Pulmonary artery endothelial cell (primary cell): ENCODE measurements around the gene KCNIP4. TPM values are rescaled to one million over a fixed set of nuclear protein-coding genes. Genes with fewer than 3 reads are reported as not detected.

Experiments used
- DNase-seq: peaks from one replicate; pipeline ENCODE4 v3.0.0-alpha.2; 2011; ENCODE audit warnings: low read depth, low spot score
- total RNA-seq: library from RNA; depleted of rRNA; stranded (reverse); fragments of >200 nt; gene quantifications from 2 replicates; pipeline ENCODE4 v1.2.3, GENCODE V29; 2014

The KCNIP4 gene
- total RNA-seq, 1 donor from 2014 or later: not detected

DNA sequence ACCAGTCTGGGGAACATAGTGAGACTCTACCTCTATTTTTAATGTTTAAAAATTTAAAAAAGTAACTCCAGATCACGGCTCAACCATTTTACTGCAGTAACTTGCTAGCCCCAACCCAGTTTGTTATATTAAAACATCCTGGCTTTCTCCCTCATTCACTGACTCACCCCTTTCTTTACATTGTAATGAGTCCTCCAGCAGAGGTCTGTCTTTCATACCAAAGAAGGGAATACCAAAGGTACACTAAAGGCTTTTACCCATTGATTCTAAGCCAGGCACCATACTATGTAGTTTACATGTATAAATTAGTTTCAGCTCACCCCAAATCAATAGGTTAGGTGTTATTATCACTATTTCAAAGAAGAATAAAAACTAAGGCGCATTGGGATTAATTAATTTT is 961.4 kb downstream of the KCNIP4 start:
- no peak for DNase-seq

DNA sequence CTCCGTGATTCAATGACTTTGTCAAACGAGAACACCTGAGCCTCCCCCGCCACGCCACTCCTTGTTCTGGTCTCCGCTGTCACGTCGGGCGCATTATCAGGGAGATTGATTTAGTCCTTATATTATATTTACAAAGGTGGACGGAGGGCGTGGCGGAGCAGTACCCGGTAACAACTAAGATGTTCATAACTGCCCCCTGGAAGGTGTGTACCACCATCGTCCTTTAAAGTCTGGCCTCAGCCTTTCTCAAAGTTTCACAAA is 964.1 kb downstream of the KCNIP4 start:
- no peak for DNase-seq

DNA sequence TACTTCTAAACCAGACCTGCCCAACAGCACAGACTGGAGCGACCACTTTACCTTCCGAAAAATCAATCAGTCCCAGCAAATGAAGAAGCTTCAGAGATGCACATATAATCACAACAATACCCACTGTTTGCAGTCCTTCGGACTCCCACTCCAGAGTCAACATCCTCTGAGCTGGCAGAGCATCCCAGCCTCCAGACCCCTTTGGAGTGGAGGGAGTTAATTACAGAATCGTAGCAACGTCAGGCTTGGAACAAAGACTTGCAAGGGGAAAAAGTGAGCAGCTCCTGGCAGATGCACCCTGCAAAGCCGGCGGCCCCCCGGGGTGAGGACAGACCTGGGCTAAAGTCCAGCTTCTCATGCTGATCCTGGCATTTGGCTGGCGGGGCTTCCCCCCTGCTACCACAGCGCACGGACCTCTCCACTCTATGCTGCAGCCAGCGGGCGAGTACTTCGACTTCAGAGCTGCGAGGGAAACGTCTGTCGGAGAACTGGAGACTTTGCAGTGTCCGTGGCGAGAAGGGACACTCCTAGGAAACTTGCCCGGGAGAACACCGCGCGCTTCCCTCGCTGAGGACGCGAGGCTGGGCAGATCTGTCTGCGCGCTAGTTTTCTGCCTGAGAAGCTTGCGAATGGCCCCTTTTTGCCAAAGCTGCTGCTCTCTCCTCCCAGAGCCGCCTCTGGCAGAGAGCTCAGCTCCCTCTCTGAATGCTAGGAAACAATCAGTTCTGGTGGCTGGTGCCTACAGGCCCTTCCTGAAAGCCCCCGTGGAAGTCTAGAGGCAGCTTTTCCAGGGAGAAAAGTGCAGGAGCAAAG is 964.6 kb downstream of the KCNIP4 start:
- no peak for DNase-seq

DNA sequence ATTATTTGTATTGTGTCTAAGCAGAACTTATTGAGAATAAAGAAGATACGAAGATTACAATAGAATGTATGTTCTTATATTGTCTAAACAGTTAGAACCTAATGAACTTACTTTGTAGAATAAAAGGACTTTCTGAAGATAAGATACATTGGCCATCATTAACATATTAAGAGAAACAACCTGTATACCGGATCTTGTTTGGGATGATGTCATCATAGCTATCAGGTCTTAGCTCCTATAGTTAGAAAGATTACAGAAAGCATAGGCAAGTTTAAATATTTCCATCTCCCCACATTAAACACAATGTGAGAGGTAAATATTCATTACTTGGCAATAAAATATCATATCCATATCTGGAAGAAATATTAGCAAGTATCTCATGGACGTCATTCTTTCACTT is 966.0 kb downstream of the KCNIP4 start:
- no peak for DNase-seq

DNA sequence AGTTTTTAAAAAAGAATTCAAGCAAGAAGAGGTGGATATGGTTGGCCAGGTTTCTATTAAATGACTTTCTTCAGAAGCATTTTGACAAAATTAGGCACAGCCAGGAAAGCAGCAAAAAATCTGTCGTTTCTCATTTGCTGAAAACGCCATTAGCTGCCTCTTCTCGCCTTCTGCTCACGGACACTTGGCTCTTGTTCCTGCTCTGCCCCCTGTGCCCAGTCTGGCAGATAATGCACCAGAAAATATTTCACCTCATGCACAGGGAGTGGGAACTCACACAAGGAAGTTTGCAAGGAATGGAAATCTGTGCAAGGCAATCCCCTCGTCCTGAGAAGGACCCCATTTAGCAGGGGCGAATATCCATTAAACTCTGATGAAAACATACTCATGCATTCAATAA is 988.3 kb downstream of the KCNIP4 start:
- no peak for DNase-seq

DNA sequence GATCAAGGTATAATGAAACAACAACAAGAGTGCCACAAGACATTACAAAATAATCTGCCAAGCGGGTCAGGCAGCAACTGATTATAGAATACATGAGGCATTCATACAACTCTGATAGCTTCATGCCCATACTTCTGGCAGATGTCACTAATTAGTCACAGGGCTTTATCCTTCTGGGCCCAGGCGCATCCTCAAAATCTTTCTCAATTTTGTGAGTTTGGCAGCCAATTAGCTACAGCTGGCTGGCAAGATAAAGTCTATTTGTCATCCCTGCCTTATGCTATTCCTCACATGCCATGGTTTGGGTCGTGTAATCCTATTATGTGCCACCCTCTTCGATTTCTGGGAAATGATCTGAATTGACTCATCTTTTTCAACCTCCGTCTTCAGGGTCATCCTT is 994.0 kb downstream of the KCNIP4 start:
- no peak for DNase-seq

DNA sequence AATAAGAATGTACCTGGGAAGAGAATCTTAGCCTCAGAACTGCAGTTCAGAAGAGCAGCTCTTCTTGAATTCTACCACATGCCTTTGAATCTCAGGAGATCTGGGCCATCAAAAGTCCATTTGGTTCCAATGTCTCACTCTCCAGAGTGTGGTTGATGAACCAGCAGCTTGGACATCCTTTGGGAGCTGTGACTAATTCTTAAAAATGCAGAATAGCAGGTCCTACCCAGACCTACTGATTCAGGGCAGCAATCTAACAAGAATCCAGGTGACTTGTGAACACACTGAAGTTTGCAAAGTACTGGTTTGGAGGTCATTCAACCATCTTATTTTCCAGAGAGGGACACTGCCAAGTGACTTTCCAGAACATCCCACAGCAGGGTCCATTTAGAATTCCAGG is 1003.6 kb downstream of the KCNIP4 start:
- DNase-seq: no peak

DNA sequence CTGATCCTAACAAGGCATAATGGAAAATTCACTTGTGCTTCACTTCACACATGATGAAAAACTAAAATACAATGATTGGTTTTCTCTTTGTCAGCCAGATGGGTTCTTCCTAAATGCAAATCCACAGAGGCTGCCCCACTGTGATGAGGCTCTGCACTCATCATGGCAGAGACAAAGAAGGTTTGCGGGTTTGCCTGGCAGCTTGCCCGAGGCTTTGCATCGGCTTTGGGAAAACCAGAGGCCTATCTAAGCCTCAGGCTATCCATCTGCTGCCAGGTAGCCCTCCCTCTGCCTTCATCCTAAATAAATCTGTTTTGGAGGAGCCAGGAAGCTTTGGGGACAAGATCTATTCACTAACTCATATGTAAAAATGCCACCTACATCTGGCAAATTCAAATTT is 1004.1 kb downstream of the KCNIP4 start:
- DNase-seq: no peak

DNA sequence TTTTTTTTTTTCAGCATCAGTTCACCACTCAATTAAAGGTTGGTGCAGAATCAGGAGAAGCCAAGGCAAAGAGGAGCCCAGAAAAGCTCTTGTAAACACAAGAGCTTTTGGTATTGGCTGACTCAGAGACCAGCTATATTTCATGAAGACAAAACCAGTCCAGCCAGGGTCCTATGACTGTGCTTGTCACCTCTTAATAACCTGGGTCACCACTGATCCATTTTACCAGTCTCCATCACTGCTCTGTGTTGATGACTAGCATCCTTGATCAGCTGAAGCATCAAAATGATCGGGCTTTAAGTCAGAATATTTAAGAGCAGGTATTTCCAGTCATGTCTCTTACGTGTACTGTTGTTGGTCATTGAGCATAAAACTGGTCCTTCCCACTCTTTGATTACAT is 1010.4 kb downstream of the KCNIP4 start:
- no peak for DNase-seq

DNA sequence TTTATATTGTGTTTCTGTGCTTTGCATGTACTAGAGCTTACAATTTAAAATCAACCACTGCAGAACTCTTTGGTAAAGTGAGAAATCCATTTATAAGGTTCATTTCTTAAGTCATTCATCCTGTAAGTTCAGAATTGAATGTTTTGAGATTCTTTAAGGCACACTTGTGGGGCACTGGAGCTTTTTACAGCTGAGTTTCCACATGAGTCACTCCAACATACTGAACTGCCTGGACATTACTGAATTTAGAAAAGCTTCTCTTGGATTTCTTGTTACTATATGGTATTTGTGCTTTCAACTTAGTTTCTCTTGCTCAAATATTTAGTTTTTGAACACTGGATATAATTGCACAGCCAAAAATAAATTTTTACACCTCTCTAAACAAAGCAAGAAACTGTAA is 1022.0 kb downstream of the KCNIP4 start:
- no peak for DNase-seq

DNA sequence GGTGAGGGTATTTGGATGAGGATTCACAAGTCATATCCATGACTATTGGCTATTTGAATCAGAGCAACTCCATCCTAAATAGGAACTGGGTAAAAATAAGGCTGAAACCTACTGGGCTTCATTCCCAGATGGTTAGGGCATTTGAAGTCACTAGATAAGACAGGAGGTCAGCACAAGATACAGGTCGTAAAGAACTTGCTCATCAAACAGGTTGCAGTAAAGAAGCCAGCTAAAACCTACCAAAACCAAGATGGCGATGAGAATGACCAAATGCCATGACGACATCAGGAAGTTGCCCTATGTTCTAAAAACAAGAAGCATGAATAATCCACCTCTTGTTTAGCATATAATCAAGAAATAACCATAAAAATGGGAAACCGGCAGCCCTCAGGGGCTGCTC is 1023.4 kb downstream of the KCNIP4 start:
- no peak for DNase-seq

DNA sequence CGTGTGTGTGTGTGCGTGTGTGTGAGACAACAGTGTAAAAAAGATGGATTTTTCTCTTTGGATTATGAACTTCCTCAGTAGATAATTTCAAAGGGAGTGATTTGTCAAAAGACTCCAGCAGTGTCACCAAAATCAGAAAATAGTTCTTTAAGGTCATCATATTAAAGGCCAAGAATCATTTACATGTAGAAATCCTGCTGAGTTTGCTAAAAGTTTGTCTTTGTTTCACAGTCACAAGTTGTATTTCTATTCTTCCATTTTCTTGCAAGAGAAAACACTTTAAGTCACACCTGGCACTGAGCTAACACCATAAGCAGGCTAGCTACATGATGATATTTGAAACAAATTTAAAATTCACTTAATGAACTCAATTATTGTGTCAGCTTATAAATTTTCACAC is 1025.6 kb downstream of the KCNIP4 start:
- DNase-seq: no peak

DNA sequence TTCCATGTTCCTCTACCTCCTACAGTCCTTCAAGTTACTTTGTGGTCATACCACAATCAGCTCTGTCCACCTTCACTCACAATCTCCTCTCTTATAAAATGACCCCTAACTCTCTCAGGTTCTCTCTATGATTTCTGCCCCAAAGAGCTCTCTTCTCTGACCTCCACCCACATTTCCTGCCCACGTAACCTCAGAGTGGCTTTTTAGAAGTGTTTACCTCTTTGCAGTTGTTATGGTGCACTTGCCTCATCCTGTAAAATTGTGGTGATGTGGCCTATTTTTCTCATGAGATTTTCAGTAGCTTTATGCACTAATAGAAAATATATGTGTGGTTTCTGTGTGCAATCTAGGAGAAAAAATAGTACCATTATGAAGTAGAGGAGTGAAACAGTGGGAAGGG is 1032.5 kb downstream of the KCNIP4 start:
- no peak for DNase-seq

DNA sequence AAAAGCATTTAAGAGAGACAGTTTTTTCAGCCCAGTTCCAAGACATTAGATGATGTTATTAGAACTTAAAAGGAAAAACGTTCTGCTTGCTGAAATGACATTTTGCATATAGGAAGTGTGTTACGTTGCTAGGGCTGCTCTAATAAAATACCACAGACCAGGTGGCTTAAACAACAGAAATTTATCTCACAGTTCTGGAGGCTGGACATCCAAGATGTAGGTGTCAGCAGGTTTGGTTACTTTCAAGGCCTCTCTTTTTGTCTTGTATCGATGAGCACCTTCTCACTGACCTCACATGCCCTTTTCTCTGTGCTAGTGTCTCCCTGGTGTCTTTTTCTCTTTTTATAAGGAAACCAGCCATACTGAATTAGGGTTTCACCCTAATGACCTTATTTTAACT is 1043.6 kb downstream of the KCNIP4 start:
- DNase-seq: no peak

DNA sequence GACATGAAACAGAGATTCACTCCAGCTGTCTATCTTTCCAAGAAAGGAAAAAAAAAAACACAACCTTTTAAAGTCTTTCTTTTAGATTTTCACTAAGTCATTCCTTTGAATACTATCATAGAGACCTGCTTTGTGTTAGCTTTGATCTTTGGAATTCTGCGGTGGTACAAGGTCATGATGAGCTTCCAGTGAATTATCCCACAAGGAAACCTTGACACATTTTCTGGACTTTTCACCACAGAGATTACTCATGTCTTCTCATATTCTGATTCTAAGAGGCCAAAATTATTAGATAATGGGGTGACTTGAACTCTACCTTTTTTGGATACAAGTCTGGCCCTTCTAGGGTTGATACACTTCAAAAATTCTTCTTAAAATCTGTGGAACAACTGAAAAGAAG is 1046.7 kb downstream of the KCNIP4 start:
- DNase-seq: no peak

DNA sequence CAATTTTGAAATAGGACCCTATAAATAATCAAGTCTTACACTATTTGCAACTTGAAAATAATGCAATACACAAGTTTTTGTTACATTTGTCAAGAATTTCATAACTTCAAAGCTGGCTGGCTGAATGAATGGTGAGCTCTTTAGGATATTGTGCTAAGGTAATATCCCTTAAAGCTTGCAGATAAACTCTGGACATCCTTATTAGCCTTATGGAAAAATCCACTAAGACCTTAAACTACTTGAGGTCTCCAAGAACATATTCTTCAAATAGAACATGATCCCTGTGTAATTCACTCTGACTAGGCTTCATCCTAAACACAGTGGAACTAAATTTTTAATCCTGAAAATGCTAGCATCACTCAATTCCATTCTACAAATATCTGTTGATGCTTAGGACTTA is 1049.0 kb downstream of the KCNIP4 start:
- DNase-seq: no peak

DNA sequence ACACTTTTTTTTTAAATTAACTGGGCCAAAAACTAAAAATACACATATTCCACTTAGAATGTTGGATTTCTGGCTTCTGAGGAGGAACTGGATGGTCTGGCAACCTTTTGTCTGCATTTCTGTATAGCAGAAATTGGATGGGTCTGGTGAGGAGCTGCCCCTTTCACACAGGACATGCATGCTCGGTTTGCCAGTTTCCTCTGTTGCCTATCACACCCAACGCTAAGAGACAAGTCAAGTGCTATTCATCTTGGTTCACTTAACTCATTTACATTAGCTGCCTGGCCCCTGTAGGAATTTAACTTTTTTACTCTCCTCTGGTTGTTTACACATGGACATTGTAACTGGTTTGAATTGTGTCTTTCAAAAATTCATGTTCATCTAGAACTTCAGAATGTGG is 1052.6 kb downstream of the KCNIP4 start:
- DNase-seq: no peak

DNA sequence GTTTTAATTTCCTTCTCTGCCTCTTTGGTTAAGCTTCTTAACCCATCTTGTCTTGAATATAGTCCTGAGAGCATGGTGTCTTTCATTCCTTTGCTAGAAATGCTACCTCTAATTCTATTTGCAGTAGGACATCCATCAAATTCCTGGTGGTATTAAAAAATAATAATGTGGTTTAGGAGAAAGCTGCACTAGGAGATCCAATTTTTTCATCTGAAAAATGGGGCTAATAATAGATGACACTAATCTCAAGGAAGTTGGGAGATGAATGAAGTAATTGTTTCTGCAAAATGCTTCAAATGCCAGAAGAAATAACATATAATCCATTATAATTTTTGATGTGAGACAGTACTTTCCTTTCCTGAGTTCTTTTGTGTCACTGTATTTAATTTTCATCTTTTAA is 1053.4 kb downstream of the KCNIP4 start:
- no peak for DNase-seq

DNA sequence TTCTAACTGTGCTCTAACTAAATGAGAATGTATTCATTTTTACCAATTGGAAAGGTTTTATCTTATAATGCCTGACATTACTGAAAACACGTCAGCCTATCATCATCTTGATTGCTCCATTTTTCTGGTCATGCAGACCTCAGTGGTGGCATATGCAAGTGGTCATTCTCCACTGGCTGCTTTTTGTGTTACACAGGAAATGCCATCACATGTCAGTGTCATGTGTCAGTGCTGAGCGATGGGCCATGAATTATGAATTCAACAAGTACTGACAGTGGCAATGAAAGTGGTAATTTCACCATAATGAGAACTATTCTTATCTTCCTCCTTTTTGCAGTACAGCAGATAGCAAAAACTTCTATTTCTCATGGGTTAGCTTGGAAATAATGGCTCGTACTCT is 1057.8 kb downstream of the KCNIP4 start:
- DNase-seq: no peak

DNA sequence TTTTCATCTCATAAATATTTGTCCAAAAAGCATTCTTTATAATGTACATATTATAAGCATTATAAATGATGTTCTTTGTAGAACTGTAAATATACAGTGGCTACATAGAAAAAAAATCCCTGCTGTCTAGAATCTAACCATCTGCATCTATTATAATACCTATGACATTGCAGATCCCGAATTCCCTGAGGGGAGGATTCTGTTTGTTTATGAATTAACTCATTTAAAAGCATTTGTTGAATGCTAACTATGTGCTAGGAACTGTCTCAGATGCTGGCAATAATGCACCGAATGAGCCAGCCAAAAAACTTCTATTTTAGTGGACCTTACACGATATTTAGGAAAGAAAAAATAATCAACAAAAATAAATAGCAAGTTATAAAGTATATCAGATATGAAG is 1058.7 kb downstream of the KCNIP4 start:
- no peak for DNase-seq

DNA sequence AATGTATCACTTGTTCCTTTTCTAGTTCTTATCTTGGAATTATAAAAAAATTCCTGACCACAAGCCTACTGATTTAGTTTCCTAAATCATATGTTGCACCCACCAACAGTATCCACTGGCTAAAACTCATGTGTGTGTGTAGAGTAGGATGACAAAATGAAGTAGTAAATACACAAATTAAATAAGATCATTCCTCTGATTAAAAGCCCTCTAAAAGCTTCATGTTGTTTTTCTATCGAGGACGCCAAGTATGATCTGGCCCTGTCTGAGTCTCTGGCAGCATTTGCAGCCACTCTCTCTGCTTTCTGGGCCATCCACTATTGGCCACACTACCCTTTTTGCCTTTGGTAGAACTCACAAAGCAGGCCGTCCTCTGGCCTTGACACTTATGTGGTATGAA is 1064.9 kb downstream of the KCNIP4 start:
- DNase-seq: no peak

DNA sequence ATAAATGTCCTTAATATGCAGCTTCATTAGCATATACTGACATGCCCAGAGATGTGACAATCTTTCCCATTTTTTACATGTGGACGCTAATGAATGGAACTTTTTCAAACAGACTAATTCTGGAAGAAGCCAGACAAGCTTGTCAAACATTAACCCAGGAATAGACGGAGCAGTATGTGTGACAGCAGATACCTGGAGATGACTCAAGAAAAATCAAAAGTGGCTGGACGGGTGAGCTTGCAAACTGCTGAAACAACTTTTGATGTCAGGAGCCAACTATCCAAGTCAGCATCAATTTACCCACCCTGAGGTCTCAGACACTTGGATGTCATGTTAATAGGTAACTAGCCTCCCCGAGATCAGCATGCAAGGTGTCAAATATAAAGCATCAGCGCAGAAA is 1065.3 kb downstream of the KCNIP4 start:
- no peak for DNase-seq

DNA sequence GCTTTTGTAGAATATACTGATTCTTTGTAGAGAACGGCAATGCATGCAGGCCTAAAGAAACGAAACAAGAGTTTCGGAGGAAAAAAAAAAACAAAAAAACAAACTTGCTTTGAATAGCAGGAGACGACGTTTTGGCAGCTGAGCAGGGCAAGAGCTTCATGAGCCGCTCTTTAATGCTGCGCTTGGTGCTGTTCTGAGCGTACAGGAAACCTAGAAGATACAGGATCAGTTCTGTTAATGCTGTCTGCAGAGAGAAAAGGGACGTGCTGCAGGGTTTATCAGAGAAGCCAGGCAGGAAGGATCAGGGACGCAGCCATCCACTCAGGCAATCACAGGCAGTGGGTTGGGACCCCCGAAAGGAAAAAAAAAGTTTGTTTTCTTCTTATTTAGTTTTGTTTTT is 1066.1 kb downstream of the KCNIP4 start:
- no peak for DNase-seq

DNA sequence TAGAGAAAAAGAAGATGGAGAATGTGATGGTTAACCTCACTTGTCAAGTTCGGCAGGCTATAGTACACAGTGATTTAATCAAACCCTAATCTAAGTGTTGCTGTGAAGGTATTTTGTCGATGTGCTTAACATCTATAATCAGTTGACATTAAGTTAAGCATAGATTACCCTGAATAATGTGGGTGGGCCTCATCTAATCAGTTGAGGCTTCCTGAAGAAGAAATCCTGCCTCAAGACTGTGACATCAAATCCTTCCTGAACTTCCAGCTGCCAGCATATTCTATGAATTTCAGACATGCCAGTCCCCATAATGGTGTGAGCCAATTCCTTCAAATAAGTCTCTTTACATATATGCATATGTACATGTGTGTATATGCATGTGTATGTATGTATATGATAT is 1066.9 kb downstream of the KCNIP4 start:
- no peak for DNase-seq
